Panc1 (cell line): ENCODE results near the gene TRA2A. TPM values are rescaled to one million over a fixed set of nuclear protein-coding genes. Genes with fewer than 3 reads are reported as not detected.
A peak's percentile ranks its signal among the peaks of the same experiment; 100 is the strongest.

Experiments used
- ATAC-seq: fragments of 200-7000 bp; cut with Tn5 transposase; 2 replicates; pipeline ENCODE4 v1.9.1; 2020; ENCODE audit warnings: mild to moderate bottlenecking, moderate library complexity
- BruUV-seq: library from RNA; stranded (reverse); fragments of 400-500 nt; replicated peaks from 2 replicates; lab custom pipeline; 2021; lab: Mats Ljungman, UMichigan
- CTCF ChIA-PET: fragments of 300-600 bp; sonication (Branson Sonifier 250); formaldehyde crosslinking; loops from one replicate; lab custom pipeline; 2022; ENCODE audit warnings: antibody characterized with exemption; lab: Charles Lee
- POLR2A ChIA-PET: fragments of 300-600 bp; sonication (Branson Sonifier 250); formaldehyde crosslinking; loops from one replicate; lab custom pipeline; 2022; ENCODE audit warnings: antibody characterized with exemption; lab: Charles Lee
- DNase-seq: peaks from one replicate; pipeline ENCODE4 v3.0.0-alpha.2; 2010; ENCODE audit warnings: low read depth, low spot score
- H3K27ac ChIP-seq: 2 replicates; pipeline ENCODE4 v1.5.1; 2011; ENCODE audit warnings: mild to moderate bottlenecking, low read length, inconsistent platforms
- H3K27me3 ChIP-seq: fragments of 200-500 bp; sonication (Bioruptor generic); 2 replicates; pipeline ENCODE4 v1.6.0; 2014; ENCODE audit warnings: low read length, inconsistent platforms; ENCODE audit not compliant: control insufficient read depth, insufficient read depth
- H3K36me3 ChIP-seq: fragments of 200-500 bp; sonication (Bioruptor generic); 2 replicates; pipeline ENCODE4 v1.5.1; 2014; ENCODE audit warnings: inconsistent platforms, mild to moderate bottlenecking, low read length, moderate library complexity; ENCODE audit not compliant: control insufficient read depth, insufficient read depth
- H3K4me1 ChIP-seq: 2 replicates; pipeline ENCODE4 v1.5.1; 2011; ENCODE audit warnings: inconsistent platforms, mild to moderate bottlenecking, low read length, moderate library complexity; ENCODE audit not compliant: control insufficient read depth, insufficient read depth
- H3K4me3 ChIP-seq, 2 experiments: 2 replicates each; pipeline ENCODE4 v1.5.1; 2011 to 2012; ENCODE audit warnings: low read depth in 2 of 2, low read length in 2 of 2, mild to moderate bottlenecking in 2 of 2, inconsistent platforms in 1 of 2, moderate library complexity in 1 of 2
- H3K9me3 ChIP-seq: fragments of 200-500 bp; sonication (Bioruptor generic); 2 replicates; pipeline ENCODE4 v1.5.1; 2014; ENCODE audit warnings: low read depth, mild to moderate bottlenecking, inconsistent platforms, low read length, moderate library complexity; ENCODE audit not compliant: control insufficient read depth, insufficient read depth
- CTCF ChIP-seq: fragments of 450-650 bp; IDR thresholded peaks from 2 replicates; pipeline ENCODE4 v1.5.1; 2017; ENCODE audit warnings: mild to moderate bottlenecking
- POLR2AphosphoS5 ChIP-seq: IDR thresholded peaks from 2 replicates; pipeline ENCODE4 v1.6.1; 2012; ENCODE audit warnings: mild to moderate bottlenecking, low read depth, low read length, moderate library complexity
- REST ChIP-seq, 2 experiments: IDR thresholded peaks; 2 replicates each; pipeline ENCODE4 v1.6.1; 2011 to 2012; ENCODE audit warnings: low read depth in 2 of 2, control low read depth in 1 of 2, low read length in 1 of 2, mild to moderate bottlenecking in 1 of 2, moderate library complexity in 1 of 2; ENCODE audit not compliant: insufficient read depth in 1 of 2
- SIN3A ChIP-seq: IDR thresholded peaks from 2 replicates; pipeline ENCODE4 v1.6.1; 2012; ENCODE audit warnings: low read depth, mild to moderate bottlenecking, low read length, moderate library complexity, borderline replicate concordance; ENCODE audit not compliant: insufficient read depth
- TCF7L2 ChIP-seq: IDR thresholded peaks from 2 replicates; pipeline ENCODE4 v1.6.1; 2011; ENCODE audit warnings: mild to moderate bottlenecking, low read depth, low read length, inconsistent platforms
- in situ Hi-C: cut with HindIII; loops from 2 replicates; pipeline ENCODE4 v1.10.0; 2016; ENCODE audit warnings: low sequenced_read_pairs, low pct_unique_long_range_greater_than_20kb
- intact Hi-C: fragments of 100-400 bp; cut with micrococcal nuclease; formaldehyde crosslinking; loops from one replicate; pipeline ENCODE4 v1.10.0; 2022; ENCODE audit not compliant: unreplicated experiment
- total RNA-seq: library from RNA; stranded (reverse); gene quantifications from one replicate; pipeline ENCODE4 v1.2.1, GENCODE V29; 2021; ENCODE audit not compliant: unreplicated experiment

The TRA2A gene
- total RNA-seq, 1 experiment from 2014 or later = 106 TPM

GRCh38 chr7:23532490-23533237, 883 bp upstream of the TRA2A start:
- ChIA-PET CTCF (interaction anchor here (0.6 to 0.8 kb wide), 3 partner anchors 14 to 261 kb away, joined by 3 to 4 read pairs (median 4); no protein-coding TSS in a partner anchor), POLR2A (interaction anchor here (0.5 to 0.6 kb wide), 5 partner anchors 9 to 233 kb away, joined by 3 read pairs; partner anchors contain the start of gene MALSU1)
- peaks cover 4% of the 10 kb centered on the region for H3K36me3 ChIP-seq
- in situ Hi-C loops (no loop called here), intact Hi-C loops (loop anchor here (5.0 kb wide), 1 partner anchor 60 kb away; the partner anchor contains the start of gene IGF2BP3)
- TF ChIP-seq REST (IDR thresholded peaks at IDR 0.05; ENCODE audit: insufficient read depth in 1 of 2, low read depth in 2 of 2, low read length in 1 of 2) (no peak), SIN3A (no peak), CTCF (no peak), POLR2AphosphoS5 (no peak), TCF7L2 (no peak)
- H3K4me1 ChIP-seq = peaks cover 27% of the 10 kb centered on the region
- no TSS peak for BruUV-seq
- H3K9me3 ChIP-seq = no peaks in the 10 kb centered on the region
- no peak for DNase-seq
- no peak for ATAC-seq
- H3K4me3 ChIP-seq = peak overlapping the region; percentile 92 to 94
- peak overlapping the region; percentile 97 for H3K27ac ChIP-seq
- no peaks in the 10 kb centered on the region for H3K27me3 ChIP-seq

GRCh38 chr7:23531050-23531793, 559 bp downstream of the TRA2A start:
- TF ChIP-seq SIN3A (no peak), REST (IDR thresholded peaks at IDR 0.05; ENCODE audit: insufficient read depth in 1 of 2, low read depth in 2 of 2, low read length in 1 of 2) (no peak), POLR2AphosphoS5 (no peak), TCF7L2 (no peak), CTCF (no peak)
- Histone ChIP-seq H3K36me3 (peaks cover 4% of the 10 kb centered on the region), H3K4me1 (peaks cover 42% of the 10 kb centered on the region), H3K4me3 (peak overlapping the region; percentile 92 to 94), H3K27ac (peak overlapping the region; percentile 97), H3K27me3 (no peaks in the 10 kb centered on the region), H3K9me3 (no peaks in the 10 kb centered on the region)
- in situ Hi-C loops (no loop called here), intact Hi-C loops (loop anchor here (5.0 kb wide), 1 partner anchor 59 kb away; the partner anchor contains the start of gene IGF2BP3)
- ChIA-PET CTCF (no interaction called here), POLR2A (interaction anchor here (0.6 to 1.1 kb wide), 9 partner anchors 9 to 332 kb away, joined by 3 to 8 read pairs (median 4); no protein-coding TSS in a partner anchor)
- DNase-seq (no peak), ATAC-seq (peak; percentile 79)
- BruUV-seq = no TSS peak
